K562 treated with DMSO at 1 percent for 48 hours (cell line): Measurements from ENCODE around the gene CLK4. TPM values are rescaled to one million over a fixed set of nuclear protein-coding genes. Genes with fewer than 3 reads are reported as not detected.

Experiments
- total RNA-seq: library from RNA; unstranded; fragments of 300-600 nt; gene quantifications from 2 replicates; pipeline ENCODE4 v1.2.3, GENCODE V29; 2022; ENCODE audit warnings: low replicate concordance; ENCODE audit errors: extremely low read depth

Gene CLK4
- total RNA-seq = not detected in 2 replicates

DNA sequence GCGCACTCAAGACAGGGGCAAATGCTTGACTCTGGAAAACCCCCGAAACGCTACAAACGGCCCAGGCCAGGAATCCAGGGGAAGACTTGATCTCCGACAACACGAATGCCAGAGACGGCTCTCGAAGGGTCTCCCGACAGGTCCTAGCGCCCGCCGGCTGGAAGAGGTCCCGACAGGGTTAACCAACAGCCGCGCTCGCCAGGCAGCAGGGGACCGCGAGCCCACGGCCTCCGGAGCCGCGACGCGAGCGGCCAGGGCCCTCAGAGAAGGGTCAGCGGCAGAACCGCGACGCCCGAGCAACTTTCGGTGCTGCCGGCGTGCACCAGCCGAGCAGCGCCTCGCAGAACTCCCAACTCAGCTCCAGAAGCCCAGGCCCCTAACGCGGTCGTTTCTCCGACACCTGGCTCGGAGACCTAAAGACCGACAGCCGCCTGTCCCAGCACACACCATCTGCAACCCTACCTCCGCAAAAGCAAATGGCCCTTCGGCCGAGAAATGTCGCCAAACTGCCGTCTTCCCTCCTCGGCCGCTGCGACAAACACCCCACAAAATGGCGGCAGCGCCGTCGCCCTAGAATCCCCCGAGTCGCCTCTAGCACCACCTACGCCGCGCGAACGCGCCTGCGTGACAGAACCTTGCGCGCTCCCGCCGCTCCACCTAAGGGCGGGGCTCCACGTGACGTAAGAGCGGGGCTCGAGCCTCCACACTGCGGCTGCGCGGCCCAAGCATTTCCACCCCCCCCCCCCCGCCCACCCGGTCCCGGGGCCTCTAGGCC lies at the start of gene CLK4:
Gene CLK4, minus strand, starts transcription at position 567 of the 775 bp plus-strand sequence. CDS start 3,634 bp downstream, outside the sequence.

DNA sequence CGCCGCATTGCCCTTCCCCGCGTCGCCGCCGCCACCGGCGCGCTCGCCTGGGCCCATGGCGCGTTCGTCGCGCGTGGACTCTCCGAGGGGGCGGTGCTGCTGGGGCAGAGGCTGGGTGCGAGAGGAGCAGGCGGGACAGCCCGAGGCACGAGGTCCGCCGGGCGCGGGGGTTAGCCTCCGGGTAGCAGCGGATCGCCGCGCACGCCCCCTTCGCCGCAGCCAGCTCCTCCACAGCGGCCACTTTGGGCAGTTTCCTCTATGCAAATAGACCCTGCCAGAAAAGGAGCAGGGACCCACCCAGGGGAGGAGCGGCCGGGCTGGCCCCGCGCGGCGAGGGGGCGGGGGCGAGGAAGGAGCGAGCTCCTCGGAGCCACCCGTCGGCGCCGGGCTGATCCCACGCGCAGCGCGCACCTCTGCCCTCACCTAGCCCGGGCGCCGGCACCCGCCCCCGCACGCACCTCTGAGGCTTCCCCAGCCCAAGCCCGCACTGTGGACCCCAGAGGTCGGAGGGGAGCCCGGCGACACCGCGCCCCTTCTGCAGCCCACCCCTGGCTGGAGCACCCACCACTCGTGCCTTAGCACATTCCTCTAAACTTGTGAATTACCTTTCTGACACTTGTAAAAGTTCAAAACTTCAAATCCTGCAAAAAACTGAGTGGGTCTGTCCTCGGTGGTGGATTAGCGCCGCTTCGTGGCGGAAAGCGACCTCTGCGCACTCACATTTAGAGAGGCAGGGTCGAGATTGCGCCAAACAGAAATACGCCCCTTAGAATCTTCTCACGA lies 36.5 kb downstream of the CLK4 start, which contains the start of gene COL23A1:
Gene COL23A1, minus strand, starts transcription at position 253 of the 783 bp plus-strand sequence.

Other genes starting within 250 kb of the CLK4 start
- gene COL23A1, start 36.7 kb downstream of the CLK4 start, total RNA-seq = not detected in 2 replicates
- gene ZNF354A, start 103.6 kb upstream of the CLK4 start, total RNA-seq = not detected in 2 replicates
- gene ZNF354B, start 232.9 kb upstream of the CLK4 start, total RNA-seq = not detected in 2 replicates